K562 (cell line): ENCODE measurements around the gene NT5DC1. TPM values are rescaled to one million over a fixed set of nuclear protein-coding genes. Genes with fewer than 3 reads are reported as not detected.
A peak's percentile ranks its signal among the peaks of the same experiment; 100 is the strongest.

Source experiments
- CSDE1 ChIP-seq, 2 experiments: fragments of 450-650 bp; IDR thresholded peaks; 2 replicates each; pipeline ENCODE4 v1.6.1; 2016; ENCODE audit warnings: mild to moderate bottlenecking in 1 of 2
- ESRRA ChIP-seq: fragments of 450-650 bp; IDR thresholded peaks from 2 replicates; pipeline ENCODE4 v1.6.1; 2014; ENCODE audit warnings: low read depth, mild to moderate bottlenecking, moderate library complexity, borderline replicate concordance
- FOXK2 ChIP-seq, 2 experiments: fragments of 450-650 bp; IDR thresholded peaks in 1 of 2; conservative IDR thresholded peaks in 1 of 2; 2 replicates each; pipeline ENCODE4 v1.6.1; 2016; ENCODE audit warnings: low read depth in 2 of 2, mild to moderate bottlenecking in 1 of 2
- MTA2 ChIP-seq: fragments of 450-650 bp; IDR thresholded peaks from 2 replicates; pipeline ENCODE4 v1.6.1; 2016; ENCODE audit warnings: low read depth
- NCOR1 ChIP-seq: fragments of 450-650 bp; IDR thresholded peaks from 2 replicates; pipeline ENCODE4 v1.6.1; 2016; ENCODE audit warnings: mild to moderate bottlenecking, moderate library complexity
- NFIC ChIP-seq: fragments of 450-650 bp; IDR thresholded peaks from 2 replicates; pipeline ENCODE4 v1.6.1; 2017; ENCODE audit warnings: mild to moderate bottlenecking, inconsistent platforms
- NONO ChIP-seq, 2 experiments: fragments of 200-400 bp in 1 of 2; fragments of 450-650 bp in 1 of 2; formaldehyde crosslinking in 1 of 2; IDR thresholded peaks; 2 replicates each; pipeline ENCODE4 v1.6.1; 2017; ENCODE audit warnings: low read depth in 2 of 2, mild to moderate bottlenecking in 2 of 2, moderate library complexity in 2 of 2, low read length in 1 of 2
- POLR2H ChIP-seq: IDR thresholded peaks from 2 replicates; pipeline ENCODE4 v1.6.1; 2016; ENCODE audit warnings: missing genetic modification characterization, low read depth, mild to moderate bottlenecking, control low read depth, missing compliant biosample characterization, moderate library complexity
- RAD21 ChIP-seq, 2 experiments: fragments of 250-450 bp in 1 of 2; fragments of 450-650 bp in 1 of 2; sonication (Bioruptor Pico) in 1 of 2; formaldehyde crosslinking in 1 of 2; IDR thresholded peaks in 1 of 2; conservative IDR thresholded peaks in 1 of 2; 2 replicates each; pipeline versions ENCODE4 v1.4.0 to v1.8.0; 2020 to 2022; ENCODE audit warnings: mild to moderate bottlenecking in 2 of 2, moderate library complexity in 1 of 2
- SMARCA4 ChIP-seq: fragments of 450-650 bp; IDR thresholded peaks from 2 replicates; pipeline ENCODE4 v1.6.1; 2016
- SMARCB1 ChIP-seq: IDR thresholded peaks from 2 replicates; pipeline ENCODE4 v1.6.1; 2011; ENCODE audit warnings: improper control_type of control experiment, low read depth; ENCODE audit not compliant: insufficient read length
- ZNF431 ChIP-seq: sonication (generic); formaldehyde crosslinking; IDR thresholded peaks from 2 replicates; pipeline ENCODE4 v1.8.0; 2022; ENCODE audit warnings: mild to moderate bottlenecking, missing genetic modification reagents
- ZNF57 ChIP-seq: fragments of 450-650 bp; formaldehyde crosslinking; IDR thresholded peaks from 2 replicates; pipeline ENCODE4 v1.4.0; 2020; ENCODE audit warnings: mild to moderate bottlenecking, moderate library complexity
- ZNF780A ChIP-seq: fragments of 250-450 bp; sonication (Bioruptor Pico); IDR thresholded peaks from 2 replicates; pipeline ENCODE4 v1.5.0; 2021; ENCODE audit warnings: mild to moderate bottlenecking
- polyA plus RNA-seq, 8 experiments: library from polyadenylated mRNA; depleted of rRNA in 4 of 8; stranded (reverse) in 5 of 8; unstranded in 3 of 8; fragments of >200 nt; fragmentation: Nextera tagmentation in 2 of 8; fragmentation: Illumina TruSeq in 1 of 8; extraction: Ambion mirVana in 2 of 8; extraction: Trizol in 1 of 8; gene quantifications; 2 replicates each; pipeline versions ENCODE4 v1.2.1 to v1.2.3, GENCODE V29; 2011 to 2014; ENCODE audit warnings: inconsistent platforms in 1 of 8, missing spikeins in 1 of 8
- total RNA-seq, 7 experiments: library from RNA; depleted of rRNA in 6 of 7; stranded (reverse); fragments of >200 nt in 6 of 7; fragmentation: Illumina TruSeq in 2 of 7; extraction: Trizol in 2 of 7; gene quantifications; 2 replicates each; pipeline versions ENCODE4 v1.2.1 to v1.2.3, GENCODE V29; 2011 to 2021; ENCODE audit warnings: low replicate concordance in 1 of 7
- TF ChIP-seq, protein P1 (sequence below): sonication (generic); formaldehyde crosslinking; IDR thresholded peaks from 2 replicates; pipeline ENCODE4 v1.8.0; 2022; ENCODE audit warnings: missing genetic modification reagents, mild to moderate bottlenecking, borderline replicate concordance
- TF ChIP-seq, protein P2 (sequence below): IDR thresholded peaks from 3 replicates; pipeline ENCODE4 v1.6.1; 2011; ENCODE audit warnings: borderline replicate concordance, mild to moderate bottlenecking, moderate library complexity; ENCODE audit not compliant: insufficient read length; ENCODE audit errors: extremely low read depth
- TF ChIP-seq, protein P3 (sequence below), 2 experiments: fragments of 450-650 bp; IDR thresholded peaks; 2 replicates each; pipeline ENCODE4 v1.6.1; 2018; ENCODE audit warnings: mild to moderate bottlenecking in 2 of 2, low read depth in 1 of 2; ENCODE audit not compliant: partially characterized antibody in 2 of 2

Gene NT5DC1
- total and polyA plus RNA-seq, 9 of the 15 experiments (the other 6 are each of a cell fraction or from before 2014, with no cell fraction given) = 4.9 to 28.5 (median 16.3) TPM

DNA sequence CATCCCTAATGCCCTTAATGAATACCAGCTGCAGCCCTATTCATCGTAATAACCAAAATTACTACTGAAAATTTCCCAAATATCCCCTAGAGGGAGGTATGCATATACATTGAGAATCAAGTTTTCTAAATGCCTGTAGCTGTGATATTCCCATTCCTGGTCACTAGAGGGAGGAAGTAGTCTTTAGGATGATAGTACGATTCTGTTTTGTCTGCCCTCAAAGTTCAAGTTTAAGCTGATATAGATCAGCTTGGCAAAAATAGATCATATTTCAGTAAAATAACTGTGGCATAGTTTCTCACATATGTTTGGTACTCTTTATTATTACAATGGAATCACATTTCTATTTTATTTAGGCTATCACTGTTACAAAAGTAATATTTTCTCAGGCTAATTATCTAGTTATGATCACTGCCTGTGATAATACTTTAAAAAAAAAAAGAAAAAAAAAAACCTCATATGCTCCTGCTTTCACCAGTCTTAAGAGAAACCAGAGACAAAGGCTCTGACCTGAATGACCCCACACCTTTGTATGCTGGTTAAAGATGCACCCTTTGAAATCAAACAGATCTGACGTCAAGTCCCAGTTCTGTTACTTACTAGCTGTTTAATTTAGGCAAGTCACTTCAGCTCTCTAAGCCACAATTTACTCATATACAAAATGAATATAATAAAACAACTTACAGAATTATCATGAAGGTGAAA is 168.1 kb downstream of the NT5DC1 start (continued):
- TF ChIP-seq NONO (IDR thresholded peaks at IDR 0.05; ENCODE audit: low read depth in 2 of 2, low read length in 1 of 2) (no peak), RAD21 (CRISPR knock-in tag; conservative IDR thresholded peaks at IDR 0.05 in 1 of 2, IDR thresholded peaks at IDR 0.05 in 1 of 2) (peak; percentile 96 to 97), POLR2H (0 out of 2 replicates have a peak, but pooled peaks have one; percentile 38), NFIC (no peak), SMARCA4 (0 out of 2 replicates have a peak, but pooled peaks have one; percentile 31), MTA2 (no peak), SMARCB1 (no peak), ZNF431 (CRISPR knock-in tag) (no peak), CSDE1 (IDR thresholded peaks at IDR 0.05) (no peak), NCOR1 (peak; percentile 37), ESRRA (peak; percentile 52; the same call in 1 of the 2 replicates), ZNF57 (CRISPR knock-in tag) (no peak), ZNF780A (CRISPR knock-in tag) (no peak), FOXK2 (conservative IDR thresholded peaks at IDR 0.05 in 1 of 2, IDR thresholded peaks at IDR 0.05 in 1 of 2; ENCODE audit: low read depth in 2 of 2) (0 out of 4 replicates have a peak, but pooled peaks of 1 of the 2 experiments have one; percentile 13)
- TF ChIP-seq, protein P1, sequence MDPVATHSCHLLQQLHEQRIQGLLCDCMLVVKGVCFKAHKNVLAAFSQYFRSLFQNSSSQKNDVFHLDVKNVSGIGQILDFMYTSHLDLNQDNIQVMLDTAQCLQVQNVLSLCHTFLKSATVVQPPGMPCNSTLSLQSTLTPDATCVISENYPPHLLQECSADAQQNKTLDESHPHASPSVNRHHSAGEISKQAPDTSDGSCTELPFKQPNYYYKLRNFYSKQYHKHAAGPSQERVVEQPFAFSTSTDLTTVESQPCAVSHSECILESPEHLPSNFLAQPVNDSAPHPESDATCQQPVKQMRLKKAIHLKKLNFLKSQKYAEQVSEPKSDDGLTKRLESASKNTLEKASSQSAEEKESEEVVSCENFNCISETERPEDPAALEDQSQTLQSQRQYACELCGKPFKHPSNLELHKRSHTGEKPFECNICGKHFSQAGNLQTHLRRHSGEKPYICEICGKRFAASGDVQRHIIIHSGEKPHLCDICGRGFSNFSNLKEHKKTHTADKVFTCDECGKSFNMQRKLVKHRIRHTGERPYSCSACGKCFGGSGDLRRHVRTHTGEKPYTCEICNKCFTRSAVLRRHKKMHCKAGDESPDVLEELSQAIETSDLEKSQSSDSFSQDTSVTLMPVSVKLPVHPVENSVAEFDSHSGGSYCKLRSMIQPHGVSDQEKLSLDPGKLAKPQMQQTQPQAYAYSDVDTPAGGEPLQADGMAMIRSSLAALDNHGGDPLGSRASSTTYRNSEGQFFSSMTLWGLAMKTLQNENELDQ (CRISPR knock-in tag) = no peak
- TF ChIP-seq, protein P2, sequence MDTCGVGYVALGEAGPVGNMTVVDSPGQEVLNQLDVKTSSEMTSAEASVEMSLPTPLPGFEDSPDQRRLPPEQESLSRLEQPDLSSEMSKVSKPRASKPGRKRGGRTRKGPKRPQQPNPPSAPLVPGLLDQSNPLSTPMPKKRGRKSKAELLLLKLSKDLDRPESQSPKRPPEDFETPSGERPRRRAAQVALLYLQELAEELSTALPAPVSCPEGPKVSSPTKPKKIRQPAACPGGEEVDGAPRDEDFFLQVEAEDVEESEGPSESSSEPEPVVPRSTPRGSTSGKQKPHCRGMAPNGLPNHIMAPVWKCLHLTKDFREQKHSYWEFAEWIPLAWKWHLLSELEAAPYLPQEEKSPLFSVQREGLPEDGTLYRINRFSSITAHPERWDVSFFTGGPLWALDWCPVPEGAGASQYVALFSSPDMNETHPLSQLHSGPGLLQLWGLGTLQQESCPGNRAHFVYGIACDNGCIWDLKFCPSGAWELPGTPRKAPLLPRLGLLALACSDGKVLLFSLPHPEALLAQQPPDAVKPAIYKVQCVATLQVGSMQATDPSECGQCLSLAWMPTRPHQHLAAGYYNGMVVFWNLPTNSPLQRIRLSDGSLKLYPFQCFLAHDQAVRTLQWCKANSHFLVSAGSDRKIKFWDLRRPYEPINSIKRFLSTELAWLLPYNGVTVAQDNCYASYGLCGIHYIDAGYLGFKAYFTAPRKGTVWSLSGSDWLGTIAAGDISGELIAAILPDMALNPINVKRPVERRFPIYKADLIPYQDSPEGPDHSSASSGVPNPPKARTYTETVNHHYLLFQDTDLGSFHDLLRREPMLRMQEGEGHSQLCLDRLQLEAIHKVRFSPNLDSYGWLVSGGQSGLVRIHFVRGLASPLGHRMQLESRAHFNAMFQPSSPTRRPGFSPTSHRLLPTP = no peak
- TF ChIP-seq, protein P3, sequence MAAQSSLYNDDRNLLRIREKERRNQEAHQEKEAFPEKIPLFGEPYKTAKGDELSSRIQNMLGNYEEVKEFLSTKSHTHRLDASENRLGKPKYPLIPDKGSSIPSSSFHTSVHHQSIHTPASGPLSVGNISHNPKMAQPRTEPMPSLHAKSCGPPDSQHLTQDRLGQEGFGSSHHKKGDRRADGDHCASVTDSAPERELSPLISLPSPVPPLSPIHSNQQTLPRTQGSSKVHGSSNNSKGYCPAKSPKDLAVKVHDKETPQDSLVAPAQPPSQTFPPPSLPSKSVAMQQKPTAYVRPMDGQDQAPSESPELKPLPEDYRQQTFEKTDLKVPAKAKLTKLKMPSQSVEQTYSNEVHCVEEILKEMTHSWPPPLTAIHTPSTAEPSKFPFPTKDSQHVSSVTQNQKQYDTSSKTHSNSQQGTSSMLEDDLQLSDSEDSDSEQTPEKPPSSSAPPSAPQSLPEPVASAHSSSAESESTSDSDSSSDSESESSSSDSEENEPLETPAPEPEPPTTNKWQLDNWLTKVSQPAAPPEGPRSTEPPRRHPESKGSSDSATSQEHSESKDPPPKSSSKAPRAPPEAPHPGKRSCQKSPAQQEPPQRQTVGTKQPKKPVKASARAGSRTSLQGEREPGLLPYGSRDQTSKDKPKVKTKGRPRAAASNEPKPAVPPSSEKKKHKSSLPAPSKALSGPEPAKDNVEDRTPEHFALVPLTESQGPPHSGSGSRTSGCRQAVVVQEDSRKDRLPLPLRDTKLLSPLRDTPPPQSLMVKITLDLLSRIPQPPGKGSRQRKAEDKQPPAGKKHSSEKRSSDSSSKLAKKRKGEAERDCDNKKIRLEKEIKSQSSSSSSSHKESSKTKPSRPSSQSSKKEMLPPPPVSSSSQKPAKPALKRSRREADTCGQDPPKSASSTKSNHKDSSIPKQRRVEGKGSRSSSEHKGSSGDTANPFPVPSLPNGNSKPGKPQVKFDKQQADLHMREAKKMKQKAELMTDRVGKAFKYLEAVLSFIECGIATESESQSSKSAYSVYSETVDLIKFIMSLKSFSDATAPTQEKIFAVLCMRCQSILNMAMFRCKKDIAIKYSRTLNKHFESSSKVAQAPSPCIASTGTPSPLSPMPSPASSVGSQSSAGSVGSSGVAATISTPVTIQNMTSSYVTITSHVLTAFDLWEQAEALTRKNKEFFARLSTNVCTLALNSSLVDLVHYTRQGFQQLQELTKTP (IDR thresholded peaks at IDR 0.05; ENCODE audit: low read depth in 1 of 2, partially characterized antibody in 2 of 2) = peak in 1 of 2 experiments; percentile 62
